GM18517 (cell line): ENCODE measurements around the gene ATP8A2.
"Not testable (repeated sequence)": the region's sequence is repeated elsewhere in the genome, so short reads cannot be mapped to it uniquely, and the experiment has no call there.

Source experiments
- ATAC-seq: cut with Tn5 transposase; IDR thresholded peaks from one replicate; pipeline ENCODE4 v1.9.1; 2021; ENCODE audit warnings: mild to moderate bottlenecking, moderate library complexity; ENCODE audit not compliant: unreplicated experiment

ATP8A2 gene

DNA sequence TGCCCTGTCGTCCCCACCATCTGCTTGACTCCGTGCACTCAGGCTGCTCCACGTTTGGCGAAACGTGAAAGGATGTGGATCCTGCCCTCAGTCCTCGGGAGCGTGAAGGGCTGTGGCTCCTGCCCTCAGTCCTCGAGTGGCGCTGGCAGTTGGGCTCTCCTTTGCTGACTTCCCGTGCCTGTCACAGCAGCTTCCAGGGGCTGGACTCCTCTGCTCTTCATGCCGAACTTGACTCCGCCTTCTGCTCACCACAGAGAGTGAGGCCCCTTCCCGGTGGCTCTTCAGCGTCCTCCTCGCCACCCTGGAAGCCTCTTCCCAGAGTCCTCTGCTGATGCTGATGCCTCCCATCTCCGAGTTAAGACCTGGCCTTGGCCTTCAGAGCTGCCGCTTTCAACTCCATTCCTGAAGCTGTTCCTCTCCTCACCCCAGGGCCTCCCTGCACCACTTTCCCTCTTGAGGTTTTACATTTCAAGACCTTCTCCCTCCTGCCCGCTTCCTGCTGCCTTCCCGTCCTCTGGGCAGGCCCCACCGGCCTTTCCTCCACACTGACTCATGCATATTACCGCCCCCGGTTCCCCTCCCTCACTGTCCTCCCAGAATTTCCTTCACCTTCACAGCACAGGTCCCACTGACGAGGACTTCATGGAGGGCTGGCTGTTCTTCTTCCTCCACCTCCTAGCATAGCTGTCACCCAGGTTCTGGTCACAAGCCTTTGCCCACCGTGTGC lies 568.4 kb downstream of the ATP8A2 start:
- no peak for ATAC-seq

- no peak for ATAC-seq
Observed at GRCh38 chr13:25943081-25943480, 571.3 kb downstream of the ATP8A2 start.

DNA sequence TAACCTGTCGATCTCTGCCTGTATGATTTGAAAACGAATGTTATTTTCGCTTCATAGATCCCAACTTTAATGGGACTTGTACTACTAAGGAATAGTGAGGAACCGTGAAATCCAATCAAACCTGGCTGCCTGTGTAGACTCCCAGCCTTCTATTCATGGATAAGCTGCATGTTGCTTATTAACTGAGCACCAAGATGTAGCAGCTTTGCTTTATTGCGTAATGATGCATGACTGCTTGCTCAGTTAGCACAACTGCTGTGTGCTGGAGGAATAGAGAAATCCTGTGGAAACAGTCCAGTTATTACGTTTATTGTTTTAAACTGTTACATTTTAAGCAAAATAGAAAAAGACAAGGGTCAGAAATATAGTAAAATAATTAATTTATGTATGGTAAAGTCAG lies 571.9 kb downstream of the ATP8A2 start:
- no peak for ATAC-seq

GRCh38 chr13:25945596-25945995 lies 573.8 kb downstream of the ATP8A2 start:
- no peak for ATAC-seq

DNA sequence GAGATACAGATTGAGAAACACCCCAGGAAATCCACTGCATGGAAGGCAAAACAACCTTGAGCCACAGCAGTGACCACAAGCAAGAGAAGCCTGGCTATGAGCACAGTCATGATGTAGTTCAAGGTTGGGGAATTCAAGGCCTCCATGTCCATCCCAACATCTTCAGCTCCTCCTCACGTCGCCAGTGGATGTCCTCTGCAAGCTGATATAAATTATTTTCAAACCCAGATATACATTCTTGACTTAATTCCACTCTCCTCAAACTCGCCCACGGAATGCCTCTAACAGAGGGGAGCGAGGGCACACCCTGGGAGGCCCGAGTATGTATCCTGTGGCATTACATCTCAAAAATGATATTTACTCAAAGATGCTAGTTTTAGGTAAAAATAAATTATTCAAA lies 574.5 kb downstream of the ATP8A2 start:
- ATAC-seq: no peak

- ATAC-seq: no peak
Observed at GRCh38 chr13:25948910-25949309, 577.1 kb downstream of the ATP8A2 start.

- ATAC-seq: no peak
Observed at GRCh38 chr13:25951831-25952230, 580.1 kb downstream of the ATP8A2 start.

GRCh38 chr13:25954080-25954479 lies 582.3 kb downstream of the ATP8A2 start:
- ATAC-seq: not testable (repeated sequence)

GRCh38 chr13:25954943-25955342 lies 583.2 kb downstream of the ATP8A2 start:
- not testable (repeated sequence) for ATAC-seq

- ATAC-seq: no peak
Observed at GRCh38 chr13:25958986-25959385, 587.2 kb downstream of the ATP8A2 start.

- ATAC-seq: no peak
Observed at GRCh38 chr13:25961294-25961693, 589.5 kb downstream of the ATP8A2 start.

DNA sequence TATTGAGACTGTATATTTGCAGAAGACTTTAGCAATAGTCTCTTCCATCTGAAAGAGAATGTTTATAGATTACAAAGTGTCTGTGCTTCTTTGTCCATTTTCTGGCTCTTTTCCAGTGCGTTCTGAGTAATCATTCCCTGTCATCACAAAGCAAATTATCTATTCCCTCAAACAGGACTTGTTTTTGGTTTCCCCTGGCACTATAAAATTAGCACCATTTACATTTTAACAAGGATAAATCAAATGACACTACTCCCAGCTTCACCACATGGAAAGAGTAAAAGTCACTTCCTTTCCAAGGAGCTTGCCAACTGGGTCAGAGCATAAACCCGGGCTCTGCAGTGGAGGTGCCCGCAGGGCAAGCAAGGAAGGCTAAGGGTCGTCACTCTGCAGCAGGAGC lies 591.9 kb downstream of the ATP8A2 start:
- ATAC-seq: no peak

- ATAC-seq: no peak
Observed at GRCh38 chr13:25965596-25965995, 593.8 kb downstream of the ATP8A2 start.

GRCh38 chr13:25966086-25966485 lies 594.3 kb downstream of the ATP8A2 start:
- no peak for ATAC-seq

DNA sequence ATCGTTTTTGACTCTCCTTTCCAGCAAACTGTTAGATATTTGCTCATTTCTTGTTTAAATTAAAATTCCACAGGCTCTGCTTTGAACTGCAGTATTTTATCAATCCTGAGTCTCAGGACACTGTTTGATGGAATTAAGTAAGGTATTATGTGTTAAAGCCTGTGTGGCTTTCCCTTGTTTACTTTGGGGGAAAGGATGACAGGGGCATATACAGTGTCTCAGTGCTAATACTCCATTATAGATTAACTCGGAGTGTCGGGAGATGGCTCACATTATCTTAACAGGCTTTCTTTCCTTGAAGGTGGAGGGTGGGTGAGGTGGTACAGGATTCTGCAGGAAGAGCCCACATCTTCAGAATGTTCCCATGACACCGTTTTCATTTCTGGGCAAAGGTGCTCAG lies 595.4 kb downstream of the ATP8A2 start:
- ATAC-seq: no peak

DNA sequence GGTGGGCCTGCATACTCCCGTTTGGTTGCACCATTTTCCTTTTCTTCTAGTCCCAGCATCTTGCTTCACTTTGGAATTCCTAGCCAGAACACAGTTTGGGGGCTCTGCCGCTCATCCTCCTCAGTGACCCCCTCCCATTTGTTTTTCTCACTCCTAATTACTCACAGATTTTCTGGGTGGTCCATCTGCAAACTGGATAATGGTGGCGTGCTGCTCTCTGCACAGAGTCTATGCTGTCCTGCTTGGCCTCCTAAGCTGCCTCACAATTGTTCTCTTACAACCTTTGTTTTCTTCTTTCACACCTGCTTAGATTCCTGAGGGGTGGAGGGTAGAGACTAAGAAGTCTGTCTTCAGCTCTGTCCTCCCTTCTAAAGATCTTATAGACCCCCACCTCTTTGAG lies 599.3 kb downstream of the ATP8A2 start:
- ATAC-seq: no peak

DNA sequence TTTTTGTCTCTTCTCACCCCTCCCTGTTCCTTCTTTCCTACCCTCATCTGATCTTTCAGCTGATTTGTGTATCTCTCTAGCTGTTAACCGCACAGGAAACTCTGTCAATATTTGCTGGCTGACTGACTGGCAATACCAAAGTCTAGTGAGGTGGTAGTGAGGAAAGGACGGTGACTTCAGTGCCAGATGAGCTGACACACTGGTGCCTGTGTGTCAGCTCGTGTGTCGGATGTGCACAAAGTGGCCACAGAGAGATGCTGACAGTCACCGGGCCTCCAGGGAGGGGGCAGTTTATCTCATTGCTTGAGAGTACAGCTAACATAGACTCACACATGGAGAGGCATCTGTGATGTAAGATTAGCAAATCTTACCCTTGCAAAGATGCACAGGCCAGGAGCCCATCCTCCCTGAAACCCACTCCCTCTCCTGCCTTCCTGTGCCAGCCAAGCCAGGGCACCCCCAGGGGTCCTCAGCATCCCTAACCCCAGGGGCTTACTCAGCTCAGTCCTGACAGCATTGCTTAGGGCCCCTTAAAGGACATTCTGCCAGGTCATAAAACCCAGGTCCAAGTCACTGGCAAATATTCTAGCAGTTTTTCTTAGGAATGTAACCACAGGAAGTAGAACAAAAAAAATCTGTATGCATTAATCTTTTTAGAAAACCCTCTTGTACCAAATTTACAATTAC lies 599.8 kb downstream of the ATP8A2 start:
- no peak for ATAC-seq

GRCh38 chr13:25973085-25973484 lies 601.3 kb downstream of the ATP8A2 start:
- ATAC-seq: no peak

DNA sequence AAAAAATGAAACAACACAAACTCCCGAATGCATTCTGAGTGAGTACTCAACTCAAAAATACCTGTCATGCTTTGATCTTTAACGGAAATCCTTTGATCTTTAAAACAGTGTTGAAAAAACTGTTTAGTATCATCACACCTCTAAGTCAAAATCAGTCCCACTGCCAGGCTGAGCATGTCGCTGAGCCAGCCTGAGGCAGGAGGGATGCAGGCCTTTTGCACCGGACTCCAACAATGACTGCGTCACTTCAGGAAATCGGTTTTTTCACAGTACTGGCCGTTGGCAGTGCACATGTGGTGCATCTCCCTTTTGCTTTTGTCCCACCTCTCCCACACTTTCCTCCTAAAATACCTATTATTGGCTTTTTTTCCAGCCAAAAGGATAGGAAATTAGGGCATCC lies 601.8 kb downstream of the ATP8A2 start:
- no peak for ATAC-seq

GRCh38 chr13:25977216-25977615 lies 605.4 kb downstream of the ATP8A2 start:
- ATAC-seq: no peak

GRCh38 chr13:25977671-25978070 lies 605.9 kb downstream of the ATP8A2 start:
- no peak for ATAC-seq

DNA sequence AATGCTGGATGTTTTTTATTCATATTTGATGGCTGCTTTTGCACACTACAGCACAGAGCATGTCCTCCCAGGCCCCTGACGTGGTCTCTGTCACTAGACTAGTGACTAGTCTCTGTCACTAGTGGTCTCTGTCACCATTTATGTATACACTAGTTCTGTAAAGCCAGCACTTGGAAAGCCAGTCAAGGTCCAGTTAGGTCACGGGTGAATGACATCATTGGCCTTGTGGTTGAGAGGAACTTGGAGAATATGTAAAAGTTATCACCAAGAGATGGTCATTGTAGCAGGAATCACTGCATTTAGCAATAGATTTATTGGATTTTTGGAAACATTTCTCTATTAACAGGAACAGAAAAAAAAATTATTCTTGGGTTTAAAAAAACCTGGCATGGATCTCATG lies 607.2 kb downstream of the ATP8A2 start:
- no peak for ATAC-seq

DNA sequence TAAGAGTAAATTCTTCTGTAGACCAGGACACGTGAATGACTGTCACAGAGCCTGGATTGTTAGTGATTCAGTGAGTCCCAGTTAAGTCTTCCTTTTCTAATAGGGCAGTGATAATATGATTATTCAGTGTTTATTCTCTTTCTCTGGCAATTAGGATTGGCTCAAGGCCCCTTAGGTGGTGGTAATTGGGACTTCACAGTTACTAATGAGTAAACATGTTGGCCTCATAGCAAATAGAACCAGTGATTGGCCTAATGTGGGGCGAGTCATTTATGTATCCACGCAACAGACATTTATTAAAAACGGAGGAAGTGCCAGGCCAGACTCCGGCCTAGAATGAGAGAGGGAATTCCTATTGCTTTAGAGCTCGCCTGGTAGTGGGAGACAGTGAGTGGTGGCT lies 607.6 kb downstream of the ATP8A2 start:
- ATAC-seq: no peak
